CD4-positive, CD25-positive, alpha-beta regulatory T cell (primary cell): ENCODE results near the gene DMRTC1B. TPM values are rescaled to one million over a fixed set of nuclear protein-coding genes. Genes with fewer than 3 reads are reported as not detected.
"Not testable (repeated sequence)": the region's sequence is repeated elsewhere in the genome, so short reads cannot be mapped to it uniquely, and the experiment has no call there.

Experiments
- ATAC-seq, 2 donors: fragments of 150-1000 bp; cut with Tn5 transposase; one replicate each; pipeline ENCODE4 v1.10.0; 2021; ENCODE audit warnings: low read depth in 2 of 2, moderate number of reproducible peaks in 2 of 2, moderate library complexity in 1 of 2
- DNase-seq, 3 donors: peaks; one replicate each; pipeline versions ENCODE4 v3.0.0 to v3.0.0-alpha.2; 2012 to 2022; ENCODE audit warnings: mixed read lengths in 1 of 3
- H3K27ac ChIP-seq: one replicate; pipeline ENCODE4 v1.7.0; 2013; ENCODE audit warnings: mild to moderate bottlenecking, low read length; ENCODE audit not compliant: insufficient read depth, poor library complexity, severe bottlenecking
- H3K27me3 ChIP-seq: one replicate; pipeline ENCODE4 v1.7.0; 2013; ENCODE audit warnings: low read length; ENCODE audit not compliant: control insufficient read depth, insufficient read depth
- H3K36me3 ChIP-seq: one replicate; pipeline ENCODE4 v1.7.0; 2013; ENCODE audit warnings: mild to moderate bottlenecking, low read length, moderate library complexity; ENCODE audit not compliant: control insufficient read depth, insufficient read depth
- H3K4me1 ChIP-seq: 2 replicates; pipeline ENCODE4 v1.7.0; 2013; ENCODE audit warnings: mild to moderate bottlenecking, low read length; ENCODE audit not compliant: insufficient read depth, control insufficient read depth, poor library complexity, severe bottlenecking
- H3K4me3 ChIP-seq: one replicate; pipeline ENCODE4 v1.7.0; 2013; ENCODE audit warnings: low read depth, mild to moderate bottlenecking, low read length, moderate library complexity
- H3K9me3 ChIP-seq, 2 experiments: 1 replicate in 1 of 2; 2 replicates in 1 of 2; pipeline ENCODE4 v1.7.0; 2013; ENCODE audit warnings: low read length in 2 of 2, mild to moderate bottlenecking in 1 of 2, moderate library complexity in 1 of 2; ENCODE audit not compliant: control insufficient read depth in 2 of 2
- H3K27ac Mint-ChIP-seq, 3 donors: one replicate each; pipeline ENCODE4 v1.8.0; 2020 to 2022; ENCODE audit warnings: mild to moderate bottlenecking in 3 of 3, mixed read lengths in 3 of 3, moderate library complexity in 2 of 3
- H3K27me3 Mint-ChIP-seq: one replicate; pipeline ENCODE4 v1.8.0; 2022; ENCODE audit warnings: mild to moderate bottlenecking, mixed read lengths
- H3K36me3 Mint-ChIP-seq: one replicate; pipeline ENCODE4 v1.8.0; 2020; ENCODE audit warnings: mixed read lengths
- H3K4me1 Mint-ChIP-seq, 4 donors: one replicate each; pipeline ENCODE4 v1.8.0; 2020 to 2022; ENCODE audit warnings: mixed read lengths in 4 of 4, mild to moderate bottlenecking in 1 of 4
- H3K4me3 Mint-ChIP-seq, 4 donors: one replicate each; pipeline ENCODE4 v1.8.0; 2020 to 2022; ENCODE audit warnings: mild to moderate bottlenecking in 4 of 4, mixed read lengths in 4 of 4, moderate library complexity in 3 of 4
- H3K9me3 Mint-ChIP-seq, 7 donors: one replicate each; pipeline ENCODE4 v1.8.0; 2020 to 2022; ENCODE audit warnings: mixed read lengths in 7 of 7, mild to moderate bottlenecking in 3 of 7, moderate library complexity in 2 of 7
- polyA plus RNA-seq, 4 donors: library from polyadenylated mRNA; unstranded; fragments of 300-500 nt; fragmentation: Illumina TruSeq; gene quantifications; one replicate each; pipeline ENCODE4 v1.2.3, GENCODE V29; 2021
- total RNA-seq: library from RNA; stranded (reverse); gene quantifications from one replicate; pipeline ENCODE4 v1.2.3, GENCODE V29; 2022

DMRTC1B gene
- total and polyA plus RNA-seq, 5 donors from 2014 or later = 0.31 to 1.7 (median 0.49) TPM

DNA sequence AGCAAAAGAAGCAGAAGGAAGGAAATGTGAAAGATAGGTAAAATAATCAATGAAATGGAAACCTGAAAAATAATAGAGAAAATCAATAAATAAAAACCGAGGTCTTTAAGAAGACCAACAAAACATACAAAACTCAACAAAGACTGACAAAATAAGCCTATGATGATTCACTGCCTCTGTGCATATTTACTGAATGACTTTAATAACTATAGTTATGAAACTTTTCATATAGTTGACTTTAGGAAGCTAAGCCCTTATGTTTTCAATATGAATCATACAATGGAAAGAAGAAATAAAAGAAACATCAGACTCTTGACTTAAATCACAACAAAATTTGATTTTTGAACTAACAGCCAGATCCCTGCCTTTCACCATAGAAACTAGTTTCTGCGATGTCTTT is 60.8 kb downstream of the DMRTC1B start:
- H3K27ac ChIP-seq, H3K4me3 Mint-ChIP-seq: not testable (repeated sequence)

DNA sequence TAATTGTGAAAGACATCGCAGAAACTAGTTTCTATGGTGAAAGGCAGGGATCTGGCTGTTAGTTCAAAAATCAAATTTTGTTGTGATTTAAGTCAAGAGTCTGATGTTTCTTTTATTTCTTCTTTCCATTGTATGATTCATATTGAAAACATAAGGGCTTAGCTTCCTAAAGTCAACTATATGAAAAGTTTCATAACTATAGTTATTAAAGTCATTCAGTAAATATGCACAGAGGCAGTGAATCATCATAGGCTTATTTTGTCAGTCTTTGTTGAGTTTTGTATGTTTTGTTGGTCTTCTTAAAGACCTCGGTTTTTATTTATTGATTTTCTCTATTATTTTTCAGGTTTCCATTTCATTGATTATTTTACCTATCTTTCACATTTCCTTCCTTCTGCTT is 106.2 kb downstream of the DMRTC1B start:
- not testable (repeated sequence) for H3K27ac ChIP-seq, H3K9me3 Mint-ChIP-seq, DNase-seq, H3K36me3 ChIP-seq, H3K4me3 Mint-ChIP-seq, H3K36me3 Mint-ChIP-seq, H3K4me1 ChIP-seq, H3K4me3 ChIP-seq, H3K27me3 Mint-ChIP-seq, H3K9me3 ChIP-seq, H3K4me1 Mint-ChIP-seq, ATAC-seq, H3K27me3 ChIP-seq, H3K27ac Mint-ChIP-seq

More for the DNA sequence above, 60.8 kb downstream of the DMRTC1B start:
- H3K4me1 ChIP-seq, H3K27me3 ChIP-seq, H3K27ac Mint-ChIP-seq, H3K36me3 ChIP-seq, ATAC-seq, H3K4me3 ChIP-seq, DNase-seq, H3K4me1 Mint-ChIP-seq, H3K9me3 Mint-ChIP-seq, H3K27me3 Mint-ChIP-seq, H3K36me3 Mint-ChIP-seq, H3K9me3 ChIP-seq: not testable (repeated sequence)

DNA sequence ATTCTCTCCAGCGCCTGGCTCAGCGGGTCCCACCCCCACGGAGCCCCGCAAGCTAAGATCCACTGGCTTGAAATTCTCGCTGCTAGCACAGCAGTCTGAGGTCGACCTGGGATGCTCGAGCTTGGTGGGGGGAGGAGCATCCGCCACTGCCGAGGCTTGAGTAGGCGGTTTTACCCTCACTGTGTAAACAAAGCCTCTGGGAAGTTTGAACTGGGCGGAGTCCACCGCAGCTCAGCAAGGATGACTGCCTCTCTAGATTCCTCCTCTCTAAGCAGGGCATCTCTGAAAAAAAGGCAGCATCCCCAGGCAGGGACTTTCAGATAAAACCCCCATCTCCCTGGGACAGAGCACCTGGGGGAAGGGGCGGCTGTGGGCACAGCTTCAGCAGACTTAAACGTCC is 113.0 kb downstream of the DMRTC1B start:
- not testable (repeated sequence) for H3K9me3 ChIP-seq, H3K27me3 Mint-ChIP-seq, H3K4me3 Mint-ChIP-seq, DNase-seq, H3K27me3 ChIP-seq, H3K4me1 ChIP-seq, H3K27ac Mint-ChIP-seq, H3K4me1 Mint-ChIP-seq, H3K4me3 ChIP-seq, H3K36me3 ChIP-seq, H3K9me3 Mint-ChIP-seq, H3K27ac ChIP-seq, ATAC-seq, H3K36me3 Mint-ChIP-seq

Other genes with a start within 250 kb of the DMRTC1B start
- gene HDAC8, start 204.0 kb upstream of the DMRTC1B start, total RNA-seq = 21.7 TPM
- gene HDAC8, start 204.0 kb upstream of the DMRTC1B start, polyA plus RNA-seq = 10 to 100 TPM; 14.0 to 22.4 (median 16.1) TPM
- gene PHKA1, start 62.6 kb upstream of the DMRTC1B start, total RNA-seq = 0.30 TPM
- gene PHKA1, start 62.6 kb upstream of the DMRTC1B start, polyA plus RNA-seq = under 1 TPM in 1 of 4 donors, not detected in 3; 0.08 TPM
- gene FAM236B, start 5.8 kb downstream of the DMRTC1B start, total RNA-seq = not detected
- gene FAM236B, start 5.8 kb downstream of the DMRTC1B start, polyA plus RNA-seq = not detected
- gene FAM236D, start 31.3 kb downstream of the DMRTC1B start, total RNA-seq = not detected
- gene FAM236D, start 31.3 kb downstream of the DMRTC1B start, polyA plus RNA-seq = not detected
- not detected for gene FAM236C, start 135.7 kb downstream of the DMRTC1B start, total RNA-seq
- not detected for gene FAM236C, start 135.7 kb downstream of the DMRTC1B start, polyA plus RNA-seq
- not detected for gene FAM236A, start 161.3 kb downstream of the DMRTC1B start, total RNA-seq
- gene FAM236A, start 161.3 kb downstream of the DMRTC1B start, polyA plus RNA-seq = not detected
- not detected for gene DMRTC1, start 166.9 kb downstream of the DMRTC1B start, total RNA-seq
- gene DMRTC1, start 166.9 kb downstream of the DMRTC1B start, polyA plus RNA-seq = under 1 TPM in 2 of 4 donors, not detected in 2; 0.21 to 0.26 TPM
- not detected for gene PABPC1L2B, start 226.0 kb downstream of the DMRTC1B start, total RNA-seq
- gene PABPC1L2B, start 226.0 kb downstream of the DMRTC1B start, polyA plus RNA-seq = not detected